ENCODE results near the gene NKIRAS2. TPM values are rescaled to one million over a fixed set of nuclear protein-coding genes. Genes with fewer than 3 reads are reported as not detected.
"Not testable (repeated sequence)": the region's sequence is repeated elsewhere in the genome, so short reads cannot be mapped to it uniquely, and the experiment has no call there.

Gene NKIRAS2
- total RNA-seq, 1 donor from 2014 or later, result 31.4 TPM

DNA sequence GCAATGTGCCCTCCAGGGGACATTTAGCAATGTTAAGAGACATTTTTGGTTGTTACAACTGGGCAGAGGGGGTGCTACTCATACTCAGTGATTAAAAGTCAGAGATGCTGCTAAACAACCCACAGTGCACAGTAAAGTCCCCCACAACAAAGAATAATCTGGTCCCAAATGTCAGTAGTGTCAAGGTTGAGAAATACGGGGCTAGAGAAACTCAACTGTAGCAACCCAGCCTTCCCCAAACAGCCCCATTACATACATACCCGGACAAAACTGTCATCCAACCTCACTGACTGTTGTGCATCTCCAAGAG is 23.1 kb upstream of the NKIRAS2 start:
- FAIRE-seq (no peak), DNase-seq (ENCODE audit: low spot score in 2 of 2) (no peak)

DNA sequence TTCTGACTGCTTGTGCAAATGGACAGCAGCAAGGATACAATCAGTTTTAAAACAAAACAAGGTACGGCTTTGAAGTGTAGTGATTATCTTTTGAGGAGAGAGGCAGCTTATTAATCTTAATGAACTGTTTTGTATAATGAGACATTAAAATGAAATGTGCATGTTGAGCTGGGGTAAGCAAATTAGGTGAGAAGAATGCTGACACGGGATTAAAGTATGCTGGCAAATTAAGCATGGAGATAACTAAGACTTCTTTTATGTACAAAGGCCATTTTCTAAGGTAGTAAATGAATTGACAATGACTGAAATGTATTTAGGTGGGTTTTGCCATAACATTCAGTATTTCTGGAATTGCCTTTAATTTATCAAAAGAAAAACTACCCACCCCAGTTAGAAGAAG is 21.4 kb upstream of the NKIRAS2 start:
- FAIRE-seq, result no peak

DNA sequence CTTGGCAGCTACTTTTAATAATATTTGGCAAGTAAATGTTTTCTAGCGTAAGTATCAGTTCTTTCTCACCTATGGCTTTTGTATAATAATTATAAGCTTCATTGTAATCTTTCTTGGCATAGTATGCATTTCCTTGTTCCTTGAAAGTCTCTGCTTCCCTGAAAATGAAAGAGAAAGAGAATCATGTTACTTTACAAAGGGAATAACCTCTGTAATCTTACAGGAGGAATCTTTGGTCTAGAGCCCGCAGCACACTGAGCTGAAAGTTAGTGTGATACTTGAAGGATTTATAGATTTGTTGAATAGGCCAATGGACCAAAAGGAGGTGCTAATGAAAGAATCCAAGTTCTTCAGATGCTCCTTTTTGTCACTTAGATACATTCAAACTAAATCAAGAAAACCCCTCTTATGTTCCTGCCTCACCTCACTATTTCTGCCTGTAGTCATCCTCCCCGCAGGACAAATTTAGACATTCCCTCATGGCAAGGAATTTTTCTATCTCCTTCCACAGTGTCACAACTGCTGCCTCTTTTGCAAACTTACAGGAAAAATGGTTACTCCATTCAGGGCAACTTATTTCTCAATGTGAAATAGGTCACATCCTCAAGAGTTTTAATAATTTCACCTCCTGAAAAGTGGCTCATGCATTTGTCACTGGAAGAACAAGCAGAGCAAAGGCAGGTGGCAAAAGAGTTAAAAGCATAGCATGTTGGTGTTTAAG is 19.3 kb upstream of the NKIRAS2 start:
- no peak for FAIRE-seq
- DNase-seq (ENCODE audit: low spot score in 2 of 2), result no peak

More for the DNA sequence above, 21.4 kb upstream of the NKIRAS2 start:
- no peak for DNase-seq (ENCODE audit: low spot score in 2 of 2)

DNA sequence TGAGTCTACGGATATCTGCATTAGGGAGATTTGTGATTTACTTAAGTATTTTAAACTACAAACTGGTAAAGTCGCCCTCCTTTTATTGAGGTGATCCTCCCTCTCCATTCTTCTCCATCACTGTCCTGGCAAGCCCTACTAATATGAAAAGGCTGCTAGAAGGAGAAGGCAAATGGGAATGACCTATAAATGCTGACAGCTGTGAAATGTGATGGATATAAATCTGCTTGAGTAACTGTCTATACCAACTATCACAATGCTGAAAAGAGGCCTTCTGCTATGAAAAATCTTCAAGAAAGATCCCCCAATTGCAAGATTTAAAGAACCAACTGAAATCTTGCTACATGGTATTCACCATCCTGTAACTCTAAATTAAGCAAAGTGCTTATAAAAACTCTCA is 18.2 kb upstream of the NKIRAS2 start:
- DNase-seq (ENCODE audit: low spot score in 2 of 2), result no peak
- no peak for FAIRE-seq

DNA sequence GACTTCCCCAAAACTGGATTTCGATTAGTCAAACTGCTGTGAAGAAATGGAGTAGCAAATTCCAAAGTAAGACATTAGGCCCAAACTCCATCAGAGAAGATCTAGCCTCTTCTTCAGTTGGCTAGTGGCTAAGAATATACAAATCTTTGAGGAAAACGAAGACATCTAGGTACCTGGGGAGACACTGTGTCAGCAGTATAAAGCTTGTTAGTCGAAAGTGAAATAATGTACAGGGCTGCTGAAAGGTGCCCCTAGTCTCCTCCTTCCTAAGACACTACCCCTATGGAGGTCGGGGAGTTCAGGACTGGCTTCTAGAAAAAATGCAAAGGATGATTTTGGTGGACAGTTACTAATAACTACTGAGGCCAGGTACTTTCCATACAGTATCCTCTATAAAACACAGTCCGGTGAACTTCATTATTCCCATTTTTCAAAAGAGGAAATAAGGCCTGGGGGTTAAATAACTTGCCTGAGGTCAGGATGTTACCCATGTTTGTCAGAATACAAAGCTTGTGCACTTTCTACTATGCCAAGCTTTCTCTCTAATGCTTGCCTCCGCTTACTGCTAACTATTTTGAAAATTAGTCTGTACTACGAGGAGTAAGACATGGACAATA is 17.6 kb upstream of the NKIRAS2 start:
- FAIRE-seq, result no peak
- no peak for DNase-seq (ENCODE audit: low spot score in 2 of 2)

DNA sequence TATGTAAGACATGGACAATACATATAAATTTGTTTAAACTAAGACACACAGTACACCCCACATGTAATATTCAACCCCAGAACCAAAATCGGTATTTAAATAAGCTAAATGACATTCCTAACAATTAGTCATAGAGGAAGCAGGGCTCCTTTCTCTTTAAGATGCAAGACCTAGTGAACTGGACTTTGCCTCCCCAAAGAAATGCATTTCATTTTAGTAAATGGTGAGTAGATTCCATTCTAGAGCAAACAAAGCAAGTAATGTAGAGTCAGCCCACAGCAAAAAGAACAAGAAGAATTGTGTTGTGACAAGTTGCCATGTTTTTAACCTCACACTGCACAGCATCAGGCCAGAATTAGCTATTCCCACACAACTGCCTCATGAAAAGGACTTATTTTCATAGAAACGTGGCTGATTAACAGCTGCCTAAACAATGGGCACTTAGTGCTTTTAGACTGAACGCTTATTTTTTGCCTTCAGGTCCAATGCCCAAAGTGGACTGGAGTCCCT is 17.0 kb upstream of the NKIRAS2 start:
- no peak for FAIRE-seq
- DNase-seq (ENCODE audit: low spot score in 2 of 2), result no peak

DNA sequence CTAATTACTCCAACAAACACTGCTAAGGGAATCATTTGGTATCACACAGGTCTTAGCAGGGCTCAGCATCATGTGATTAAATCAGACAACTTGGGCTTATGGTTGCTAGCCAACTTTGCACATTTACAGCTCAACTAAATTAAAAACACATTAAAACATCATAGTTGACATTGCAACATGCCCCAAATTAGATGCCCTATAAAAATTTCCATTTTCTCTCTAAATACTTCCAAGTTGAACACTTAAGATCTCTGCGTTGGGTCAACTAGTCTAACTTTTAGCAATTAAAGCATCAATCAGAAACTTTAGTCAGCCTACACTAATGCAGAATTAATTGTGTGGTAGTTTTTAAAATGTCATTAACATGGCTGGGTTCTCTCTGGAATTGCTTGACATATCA is 14.7 kb upstream of the NKIRAS2 start:
- FAIRE-seq (no peak), DNase-seq (ENCODE audit: low spot score in 2 of 2) (no peak)

DNA sequence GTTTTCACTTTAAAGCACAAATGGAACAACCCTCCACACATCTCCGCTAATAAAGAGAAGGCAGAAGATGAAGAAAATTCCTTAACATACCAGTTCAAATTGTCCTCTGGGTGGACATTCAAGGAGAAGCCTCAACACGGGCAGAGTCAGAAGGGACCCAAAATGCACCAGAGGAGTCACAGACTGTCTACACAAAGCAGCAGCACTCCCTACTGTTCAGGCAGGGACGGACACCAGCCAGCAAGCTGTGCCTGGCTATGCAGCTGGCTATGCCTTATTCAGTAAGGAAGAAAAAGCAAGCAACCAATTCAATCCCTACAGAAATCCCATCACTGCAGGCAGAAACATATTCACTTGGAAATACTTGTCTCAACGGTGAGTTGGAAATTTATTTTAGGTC is 10.7 kb upstream of the NKIRAS2 start:
- FAIRE-seq, result no peak
- DNase-seq (ENCODE audit: low spot score in 2 of 2), result no peak

DNA sequence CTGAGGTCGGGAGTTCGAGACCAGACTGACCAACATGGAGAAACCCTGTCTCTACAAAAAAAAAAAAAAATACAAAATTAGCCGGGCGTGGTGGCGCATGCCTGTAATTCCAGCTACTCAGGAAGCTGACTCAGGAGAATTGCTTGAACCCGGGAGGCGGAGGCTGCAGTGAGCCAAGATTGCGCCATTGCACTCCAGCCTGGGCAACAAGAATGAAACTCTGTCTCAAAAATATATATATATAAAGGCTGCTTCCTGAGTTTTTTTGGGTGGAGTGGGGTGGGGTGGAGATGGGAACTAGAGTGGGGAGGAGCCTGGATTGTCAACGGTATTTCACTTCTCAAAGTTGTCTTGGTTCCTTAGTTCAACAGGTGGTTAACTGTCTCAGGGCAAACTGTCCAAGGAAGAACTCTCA is 9.6 kb upstream of the NKIRAS2 start:
- FAIRE-seq; DNase-seq (ENCODE audit: low spot score in 2 of 2): not testable (repeated sequence)

DNA sequence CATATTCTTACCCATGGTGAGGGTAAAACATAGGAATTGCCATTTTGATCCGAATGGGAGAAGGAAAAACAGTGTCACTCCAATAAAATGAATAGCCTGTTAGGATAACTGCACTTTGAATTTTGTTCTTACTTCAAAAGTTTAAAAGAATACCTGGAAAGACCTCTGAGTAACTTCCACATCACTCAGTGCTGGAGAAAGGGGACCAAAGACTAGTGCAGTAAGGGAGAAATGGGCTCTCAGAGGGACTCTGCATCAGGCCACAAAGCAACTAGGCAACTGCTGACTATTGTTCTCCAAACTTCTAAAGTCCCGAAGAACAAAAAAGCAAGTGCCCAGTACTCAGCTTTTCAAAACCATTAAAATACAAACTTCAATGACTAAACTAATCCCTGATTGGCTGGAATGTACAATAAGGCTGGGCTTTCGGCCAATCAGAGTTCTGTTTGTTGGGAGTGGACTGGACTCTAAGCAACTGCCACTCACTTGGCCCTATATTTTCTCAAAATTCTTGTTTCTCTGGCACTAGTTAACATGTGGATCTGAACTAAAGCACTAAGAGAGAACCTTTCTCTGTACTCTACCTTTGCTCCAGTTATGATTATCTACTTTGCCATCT is 8.9 kb upstream of the NKIRAS2 start:
- DNase-seq (ENCODE audit: low spot score in 2 of 2) (no peak), FAIRE-seq (no peak)

DNA sequence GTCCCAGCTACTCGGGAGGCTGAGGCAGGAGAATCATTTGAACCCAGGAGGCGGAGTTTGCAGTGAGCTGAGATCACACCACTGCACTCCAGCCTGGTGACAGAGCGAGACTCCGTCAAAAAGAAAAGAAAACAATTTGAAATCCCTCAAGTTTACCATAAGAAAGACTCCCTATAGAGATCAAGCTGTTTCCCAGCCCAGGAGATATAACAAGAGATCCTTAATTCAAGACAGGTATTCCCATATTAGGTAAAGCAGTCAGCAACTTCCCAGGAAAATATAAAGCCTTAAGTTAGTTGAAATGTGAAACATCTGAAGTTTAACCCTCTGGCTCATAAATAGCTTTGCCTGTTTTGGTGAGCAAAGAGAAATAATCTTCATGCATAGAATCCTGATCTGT is 7.5 kb upstream of the NKIRAS2 start:
- not testable (repeated sequence) for FAIRE-seq; DNase-seq (ENCODE audit: low spot score in 2 of 2)

DNA sequence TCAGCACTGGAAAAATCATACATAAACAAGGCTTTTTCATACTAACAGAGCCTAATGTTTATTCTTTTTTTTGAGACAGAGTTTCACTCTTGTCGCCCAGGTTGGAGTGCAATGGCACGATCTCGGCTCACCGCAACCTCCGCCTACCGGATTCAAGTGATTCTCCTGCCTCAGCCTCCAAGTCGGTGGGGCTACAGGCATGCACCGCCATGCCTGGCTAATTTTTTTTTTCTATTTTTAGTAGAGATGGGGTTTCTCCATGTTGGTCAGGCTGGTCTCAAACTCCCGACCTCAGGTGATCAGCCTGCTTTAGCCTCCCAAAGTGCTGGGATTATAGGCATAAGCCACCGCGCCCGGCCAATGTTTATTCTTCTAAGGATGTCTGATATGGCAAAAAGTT is 6.2 kb upstream of the NKIRAS2 start:
- DNase-seq (ENCODE audit: low spot score in 2 of 2); FAIRE-seq: not testable (repeated sequence)

DNA sequence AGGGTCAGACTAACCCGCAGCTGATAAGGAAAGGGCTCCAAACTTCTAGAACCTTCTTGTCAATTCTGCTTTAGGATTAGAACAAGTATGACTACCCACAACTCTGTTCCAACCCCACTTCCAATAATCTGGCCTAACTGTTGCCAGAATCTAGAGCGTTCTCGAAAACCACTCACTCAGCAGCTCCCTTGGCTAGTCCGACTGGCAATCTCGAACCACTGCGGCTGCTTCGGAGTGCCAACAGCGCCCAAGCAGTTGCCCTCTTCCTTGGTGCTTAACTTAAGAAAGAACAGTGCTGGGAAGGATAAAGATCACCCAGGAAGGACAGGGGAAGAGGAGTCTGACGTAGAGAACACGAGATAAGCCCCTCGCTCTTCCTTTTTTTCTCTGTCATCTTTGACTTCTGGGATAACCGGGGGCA is 3.5 kb upstream of the NKIRAS2 start:
- FAIRE-seq (no peak), DNase-seq (ENCODE audit: low spot score in 2 of 2) (no peak)

DNA sequence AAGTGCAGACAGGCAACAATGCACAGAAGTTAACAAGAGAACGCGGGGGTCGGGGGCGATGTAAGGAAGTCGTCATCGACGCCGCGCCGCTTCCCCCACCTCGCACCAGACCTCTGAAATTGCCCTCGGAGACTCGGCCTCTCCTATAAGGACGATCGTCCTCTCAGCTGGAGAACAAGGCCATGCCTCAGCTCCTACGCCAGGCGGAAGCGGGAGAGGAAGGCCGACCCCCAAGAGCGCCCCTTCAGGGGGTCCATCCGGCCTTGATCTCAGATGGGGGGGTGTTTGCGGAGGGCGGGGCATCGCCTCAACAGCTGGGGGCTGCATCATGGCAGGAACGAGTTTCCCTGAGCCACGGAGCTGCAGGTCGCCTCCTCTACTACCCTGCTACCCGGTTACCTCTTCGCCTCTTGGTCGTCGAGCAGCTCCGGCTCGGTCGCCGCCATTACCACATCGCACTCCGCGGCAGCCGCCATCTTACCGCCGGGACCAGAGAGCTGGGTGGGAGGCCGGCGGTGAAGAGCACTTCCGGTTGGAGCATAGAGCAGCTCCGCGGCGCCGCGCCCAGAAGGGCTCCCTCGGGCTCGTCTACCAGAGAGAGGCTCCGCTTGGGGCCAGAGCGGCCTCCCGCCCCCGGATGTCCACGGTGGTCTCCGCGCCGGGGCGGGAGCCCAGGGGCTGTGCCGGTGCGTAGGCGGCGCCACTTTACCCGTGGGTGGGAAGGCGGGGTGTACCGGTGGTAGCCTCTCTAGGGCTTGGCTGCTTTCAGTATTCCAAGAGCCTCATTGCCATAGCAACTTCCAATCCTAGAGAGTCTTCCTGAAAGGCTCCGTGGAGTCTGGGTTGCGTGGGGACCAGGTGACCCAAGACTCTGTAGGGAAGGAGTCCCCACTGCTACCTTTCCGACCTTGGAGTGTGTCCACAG is 2.7 kb upstream of the NKIRAS2 start, which contains the start of gene DNAJC7:
DNAJC7 (minus strand) TSS at position 499 of the 925 bp plus-strand sequence; CDS start at position 476, 23 bp downstream.
- no peak for FAIRE-seq
- peak; percentile 87 to 91 for DNase-seq (ENCODE audit: low spot score in 2 of 2)

DNA sequence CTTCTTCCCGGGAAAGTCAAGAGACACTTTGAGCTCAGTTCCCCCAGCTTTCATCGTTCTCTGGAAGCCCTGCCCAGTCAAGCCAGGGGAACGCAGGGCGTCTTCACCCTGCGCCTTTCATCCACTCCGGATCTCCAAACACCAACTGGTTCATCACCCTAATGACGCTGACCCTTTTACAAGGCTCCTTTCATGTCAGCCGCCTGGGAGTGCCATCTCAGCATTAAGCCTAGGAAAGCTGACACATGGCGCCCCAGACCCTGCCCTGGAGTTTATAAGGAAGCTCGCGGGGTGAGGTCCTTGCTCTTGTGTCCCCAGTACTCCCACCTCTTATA is 2.1 kb upstream of the NKIRAS2 start:
- no peak for DNase-seq (ENCODE audit: low spot score in 2 of 2)

DNA sequence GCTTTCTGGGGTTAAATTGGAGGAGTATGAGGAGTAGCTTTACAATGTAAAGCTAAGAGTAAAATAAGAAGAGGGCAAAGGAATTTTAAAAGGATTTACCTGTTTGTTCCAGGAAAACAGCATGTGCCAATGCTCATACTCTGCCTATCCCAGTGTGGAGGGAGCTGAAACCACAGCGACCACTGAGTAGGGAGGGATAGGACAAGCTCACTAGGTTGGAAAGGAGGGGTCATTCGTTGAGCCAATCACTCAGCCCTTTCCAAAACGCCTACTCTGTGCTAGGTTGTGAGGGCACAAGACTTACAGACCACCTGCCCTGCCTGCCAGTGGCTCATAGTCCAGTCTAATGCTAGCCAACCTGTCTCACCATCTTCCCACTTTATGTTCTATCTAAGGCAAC is 1.6 kb upstream of the NKIRAS2 start:
- DNase-seq (ENCODE audit: low spot score in 2 of 2) (no peak), FAIRE-seq (no peak)

More for the DNA sequence above, 2.1 kb upstream of the NKIRAS2 start:
- no peak for FAIRE-seq

DNA sequence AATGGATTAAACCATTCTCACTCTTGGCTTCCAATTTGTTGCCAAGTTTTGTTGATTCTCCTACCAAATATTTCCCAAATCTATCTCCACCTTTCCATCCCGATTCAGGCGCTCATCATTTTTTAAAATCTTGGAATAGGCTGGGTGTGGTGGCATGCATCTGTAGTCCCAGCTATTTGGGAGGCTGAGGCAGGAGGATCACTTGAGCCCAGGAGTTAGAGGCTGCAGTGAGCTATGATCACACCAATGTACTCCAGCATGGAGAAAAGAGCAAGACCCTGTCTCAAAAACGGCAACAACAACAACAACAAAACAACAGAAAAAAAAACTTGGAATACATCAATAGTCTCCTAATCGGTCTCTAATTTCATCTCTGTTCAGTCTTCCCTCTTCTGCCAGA is 902 bp upstream of the NKIRAS2 start:
- no peak for DNase-seq (ENCODE audit: low spot score in 2 of 2)
- no peak for FAIRE-seq

DNA sequence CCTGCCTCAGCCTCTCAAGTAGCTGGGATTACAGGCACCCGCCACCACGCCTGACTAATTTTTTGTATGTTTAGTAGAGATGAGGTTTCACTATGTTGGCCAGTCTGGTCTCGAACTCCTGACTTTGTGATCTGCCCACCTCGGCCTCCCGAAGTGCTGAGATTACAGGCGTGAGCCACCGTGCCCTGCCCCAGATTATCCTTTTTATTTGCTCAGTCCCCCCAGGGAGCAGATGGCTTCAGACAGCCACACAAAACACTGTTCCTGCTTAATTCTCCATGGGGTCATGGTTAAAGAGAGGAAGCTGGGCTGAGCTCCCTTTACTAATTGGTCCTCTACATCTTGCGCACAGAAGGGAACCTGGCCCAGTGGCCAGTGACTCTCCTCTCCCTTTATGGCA is 955 bp downstream of the NKIRAS2 start:
- not testable (repeated sequence) for FAIRE-seq; DNase-seq (ENCODE audit: low spot score in 2 of 2)

DNA sequence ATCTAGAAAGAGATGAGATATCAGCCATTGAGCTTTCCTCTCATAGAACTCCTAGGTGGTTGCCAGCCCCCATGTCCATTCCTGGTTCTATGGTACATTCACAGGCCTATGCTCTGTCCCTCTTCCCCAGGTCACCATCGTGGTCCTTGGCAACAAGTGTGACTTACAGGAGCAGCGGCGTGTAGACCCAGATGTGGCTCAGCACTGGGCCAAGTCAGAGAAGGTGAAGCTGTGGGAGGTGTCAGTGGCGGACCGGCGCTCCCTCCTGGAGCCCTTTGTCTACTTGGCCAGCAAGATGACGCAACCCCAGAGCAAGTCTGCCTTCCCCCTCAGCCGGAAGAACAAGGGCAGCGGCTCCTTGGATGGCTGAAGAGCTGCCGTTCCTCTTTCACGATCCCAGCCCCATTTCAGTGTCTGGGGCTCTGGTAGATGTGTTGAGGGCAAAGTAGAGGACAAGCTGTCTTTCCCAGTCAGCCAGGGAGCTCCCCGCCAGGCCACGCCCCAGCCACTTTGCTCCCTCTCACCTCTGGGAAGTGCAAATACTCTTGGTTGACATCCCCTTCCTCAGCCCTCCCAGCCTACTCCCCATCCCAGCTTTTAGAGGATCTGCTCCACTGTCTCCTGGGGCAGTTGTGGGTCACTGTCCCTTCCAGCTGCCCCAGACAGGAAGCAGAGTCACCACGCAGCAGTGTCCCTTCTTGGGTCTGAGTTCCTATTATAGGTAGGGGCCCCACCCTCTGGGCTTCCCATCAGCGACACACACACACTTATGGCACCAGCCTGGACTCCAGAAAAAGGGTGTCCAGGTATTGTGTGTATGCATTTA is 3.8 kb downstream of the NKIRAS2 start:
- DNase-seq (ENCODE audit: low spot score in 2 of 2) (no peak), FAIRE-seq (no peak)

DNA sequence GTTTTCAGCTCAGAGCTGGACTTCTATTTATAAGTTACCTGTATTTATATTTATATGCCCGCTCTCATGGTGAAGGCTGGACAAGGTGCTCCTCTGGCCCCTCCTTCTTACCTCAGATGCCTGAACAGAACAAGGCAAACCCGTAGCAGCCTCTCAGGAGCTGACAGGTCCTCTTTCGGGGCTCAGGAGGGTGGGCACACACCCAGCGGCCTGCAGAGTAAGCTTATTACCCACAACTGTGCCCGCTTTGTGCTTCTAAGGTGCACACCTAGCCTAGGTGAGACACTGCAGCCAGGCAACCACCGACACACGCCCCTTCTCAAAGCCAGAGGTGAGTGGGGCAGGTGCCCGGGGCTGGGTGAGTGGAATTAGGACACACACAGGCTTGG is 5.3 kb downstream of the NKIRAS2 start:
- DNase-seq (ENCODE audit: low spot score in 2 of 2), result no peak
- FAIRE-seq, result no peak
